T-cell (primary cell): ENCODE measurements around the gene INPP5A. TPM values are rescaled to one million over a fixed set of nuclear protein-coding genes. Genes with fewer than 3 reads are reported as not detected.

ENCODE experiments used
- ATAC-seq, 4 experiments: fragments of 200-7000 bp in 3 of 4; fragments of 150-1000 bp in 1 of 4; cut with Tn5 transposase; replicated peaks in 1 of 4; 1 replicate in 3 of 4; 2 replicates in 1 of 4; pipeline ENCODE4 v1.10.0; 2021; ENCODE audit warnings: moderate library complexity in 3 of 4, mild to moderate bottlenecking in 2 of 4, moderate number of reproducible peaks in 1 of 4
- CTCF ChIA-PET, 2 donors: fragments of 300-600 bp; sonication (Branson Sonifier 250); formaldehyde crosslinking; loops; one replicate each; lab custom pipeline; 2022; ENCODE audit warnings: antibody characterized with exemption in 2 of 2; lab: Charles Lee
- POLR2A ChIA-PET, 2 donors: fragments of 300-600 bp; sonication (Branson Sonifier 250); formaldehyde crosslinking; loops; one replicate each; lab custom pipeline; 2022; ENCODE audit warnings: antibody characterized with exemption in 2 of 2; lab: Charles Lee
- DNase-seq, 35 experiments: peaks; one replicate each; pipeline versions ENCODE4 v3.0.0 to v3.0.0-alpha.2; 2013 to 2023
- H3K27ac ChIP-seq: one replicate; pipeline ENCODE4 v1.5.1; 2013; ENCODE audit warnings: low read length
- H3K27me3 ChIP-seq, 2 experiments: replicated peaks in 1 of 2; 1 replicate in 1 of 2; 2 replicates in 1 of 2; pipeline versions ENCODE4 v1.6.1 to v1.7.0; 2013; ENCODE audit warnings: low read length in 1 of 2, mixed read lengths in 1 of 2; ENCODE audit not compliant: control insufficient read depth in 2 of 2, insufficient read depth in 2 of 2; ENCODE audit errors: extremely low read depth in 1 of 2
- H3K36me3 ChIP-seq, 2 donors: 1 replicate in 1 of 2; 2 replicates in 1 of 2; pipeline versions ENCODE4 v1.6.1 to v1.7.0; 2013; ENCODE audit warnings: low read length in 1 of 2; ENCODE audit not compliant: control insufficient read depth in 2 of 2, insufficient read depth in 1 of 2; ENCODE audit errors: extremely low read depth in 1 of 2
- H3K4me1 ChIP-seq, 2 experiments: 1 replicate in 1 of 2; 2 replicates in 1 of 2; pipeline versions ENCODE4 v1.6.1 to v1.7.0; 2013; ENCODE audit warnings: low read length in 2 of 2, mixed read lengths in 1 of 2; ENCODE audit not compliant: insufficient read depth in 2 of 2, control insufficient read depth in 1 of 2; ENCODE audit errors: extremely low read depth in 1 of 2
- H3K4me3 ChIP-seq, 2 donors: 1 replicate in 1 of 2; 2 replicates in 1 of 2; pipeline versions ENCODE4 v1.5.1 to v1.7.0; 2013; ENCODE audit warnings: mild to moderate bottlenecking in 2 of 2, low read length in 1 of 2, moderate library complexity in 1 of 2; ENCODE audit not compliant: control insufficient read depth in 1 of 2; ENCODE audit errors: extremely low read depth in 1 of 2
- H3K9me3 ChIP-seq: 2 replicates; pipeline ENCODE4 v1.7.0; 2013
- H3K27ac Mint-ChIP-seq, 2 donors: one replicate each; pipeline ENCODE4 v1.8.0; 2020 to 2021; ENCODE audit warnings: mild to moderate bottlenecking in 2 of 2, mixed read lengths in 2 of 2
- H3K27me3 Mint-ChIP-seq, 2 donors: one replicate each; pipeline ENCODE4 v1.8.0; 2021 to 2022; ENCODE audit warnings: mixed read lengths in 2 of 2
- H3K36me3 Mint-ChIP-seq: one replicate; pipeline ENCODE4 v1.8.0; 2021; ENCODE audit warnings: mixed read lengths
- H3K4me1 Mint-ChIP-seq, 3 donors: one replicate each; pipeline ENCODE4 v1.8.0; 2020 to 2022; ENCODE audit warnings: mixed read lengths in 3 of 3, mild to moderate bottlenecking in 1 of 3
- H3K4me3 Mint-ChIP-seq, 3 donors: one replicate each; pipeline ENCODE4 v1.8.0; 2020 to 2022; ENCODE audit warnings: mild to moderate bottlenecking in 3 of 3, mixed read lengths in 3 of 3, moderate library complexity in 3 of 3
- H3K9me3 Mint-ChIP-seq, 3 donors: one replicate each; pipeline ENCODE4 v1.8.0; 2020 to 2022; ENCODE audit warnings: mixed read lengths in 3 of 3
- WGBS: methylation state at CpG from one replicate; pipeline ENCODE4 v1.1.5; 2013; ENCODE audit warnings: missing lambda C conversion rate; ENCODE audit not compliant: insufficient coverage; 5-methylcytosine and 5-hydroxymethylcytosine counted together
- total RNA-seq, 35 experiments: library from RNA in 6 of 35; stranded (reverse) in 6 of 35; fragments of 120-200 nt in 1 of 35; gene quantifications; one replicate each; pipeline versions ENCODE4 v1.2.1 to v1.2.4 and lab custom pipeline; 2013 to 2026

Gene INPP5A
- total RNA-seq, 5 donors from 2014 or later (not counting 1 experiment from before 2014, with no cell fraction given) = 20.9 to 23.1 (median 22.9) TPM

DNA sequence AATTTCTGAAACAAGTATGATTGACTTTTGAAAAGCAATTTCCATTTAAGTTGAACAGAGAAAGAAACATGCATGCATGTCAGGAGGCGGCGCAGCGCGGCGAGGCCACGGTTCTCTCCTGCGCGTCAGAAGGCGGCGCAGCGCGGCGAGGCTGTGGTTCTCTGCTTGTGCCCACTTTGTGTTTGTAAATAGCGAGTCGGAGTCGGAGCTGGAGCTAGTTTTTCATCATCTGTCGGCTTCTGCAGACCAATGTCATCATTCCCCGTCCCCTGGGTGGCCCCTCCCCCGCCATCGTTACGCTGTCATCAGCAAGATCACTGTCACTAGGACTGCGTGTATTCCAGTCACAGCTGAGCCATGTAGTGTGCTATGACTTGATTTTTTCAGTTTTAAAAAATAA lies 49.2 kb downstream of the INPP5A start:
- no peak overlapping the region for H3K27ac Mint-ChIP-seq
- ChIA-PET CTCF (no interaction called here), POLR2A (no interaction called here)
- DNase-seq (no peak), ATAC-seq (no peak)
- peaks cover 63 to 72% (median 65%) of the 10 kb centered on the region in 3 donors for H3K4me1 Mint-ChIP-seq
- H3K4me3 ChIP-seq = no peak overlapping the region
- peaks cover 0 to 27% of the 10 kb centered on the region in 2 experiments for H3K4me1 ChIP-seq
- H3K36me3 ChIP-seq = peaks cover 0 to 6% of the 10 kb centered on the region in 2 donors
- H3K9me3 Mint-ChIP-seq = no peaks in the 10 kb centered on the region
- WGBS = 97% methylated on average over 18 of the region's 22 CpGs
- no peaks in the 10 kb centered on the region for H3K27me3 ChIP-seq
- no peak overlapping the region for H3K27ac ChIP-seq
- H3K27me3 Mint-ChIP-seq = no peaks in the 10 kb centered on the region
- H3K4me3 Mint-ChIP-seq = peak overlapping the region in 1 of 3 donors; percentile 48
- no peaks in the 10 kb centered on the region for H3K9me3 ChIP-seq
- H3K36me3 Mint-ChIP-seq = peaks cover 13% of the 10 kb centered on the region

DNA sequence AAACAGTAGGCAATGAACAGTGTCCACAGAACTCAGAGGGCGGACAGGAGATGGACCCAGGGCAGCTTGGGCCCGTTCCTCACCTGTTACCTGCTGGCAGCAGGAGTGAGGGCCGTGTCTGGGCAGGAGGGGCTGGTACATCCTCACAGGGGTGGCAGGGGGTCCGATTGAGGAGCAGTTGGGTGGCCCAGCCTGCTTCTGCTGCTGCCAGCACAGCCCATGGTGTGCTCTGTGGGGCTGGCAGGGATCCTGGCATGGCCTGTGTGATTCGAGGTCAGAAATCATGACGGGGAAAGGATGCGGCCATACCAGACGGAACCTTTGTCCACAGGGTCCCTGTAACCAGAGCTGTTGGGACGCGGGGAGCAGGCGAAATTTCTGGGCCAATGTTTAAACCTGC lies 49.6 kb downstream of the INPP5A start:
- H3K36me3 Mint-ChIP-seq = peaks cover 13% of the 10 kb centered on the region
- Histone ChIP-seq H3K4me3 (no peak overlapping the region), H3K4me1 (peaks cover 0 to 27% of the 10 kb centered on the region in 2 experiments), H3K27me3 (no peaks in the 10 kb centered on the region), H3K36me3 (peaks cover 0 to 6% of the 10 kb centered on the region in 2 donors), H3K9me3 (no peaks in the 10 kb centered on the region), H3K27ac (no peak overlapping the region)
- ATAC-seq (no peak), DNase-seq (no peak)
- H3K4me1 Mint-ChIP-seq = peaks cover 64 to 73% (median 65%) of the 10 kb centered on the region in 3 donors
- ChIA-PET POLR2A (no interaction called here), CTCF (no interaction called here)
- 89% methylated on average over 11 of the region's 11 CpGs for WGBS
- H3K27ac Mint-ChIP-seq = peak overlapping the region in 1 of 2 donors; percentile 16
- no peaks in the 10 kb centered on the region for H3K27me3 Mint-ChIP-seq
- no peaks in the 10 kb centered on the region for H3K9me3 Mint-ChIP-seq
- peak overlapping the region in 1 of 3 donors; percentile 48 for H3K4me3 Mint-ChIP-seq

DNA sequence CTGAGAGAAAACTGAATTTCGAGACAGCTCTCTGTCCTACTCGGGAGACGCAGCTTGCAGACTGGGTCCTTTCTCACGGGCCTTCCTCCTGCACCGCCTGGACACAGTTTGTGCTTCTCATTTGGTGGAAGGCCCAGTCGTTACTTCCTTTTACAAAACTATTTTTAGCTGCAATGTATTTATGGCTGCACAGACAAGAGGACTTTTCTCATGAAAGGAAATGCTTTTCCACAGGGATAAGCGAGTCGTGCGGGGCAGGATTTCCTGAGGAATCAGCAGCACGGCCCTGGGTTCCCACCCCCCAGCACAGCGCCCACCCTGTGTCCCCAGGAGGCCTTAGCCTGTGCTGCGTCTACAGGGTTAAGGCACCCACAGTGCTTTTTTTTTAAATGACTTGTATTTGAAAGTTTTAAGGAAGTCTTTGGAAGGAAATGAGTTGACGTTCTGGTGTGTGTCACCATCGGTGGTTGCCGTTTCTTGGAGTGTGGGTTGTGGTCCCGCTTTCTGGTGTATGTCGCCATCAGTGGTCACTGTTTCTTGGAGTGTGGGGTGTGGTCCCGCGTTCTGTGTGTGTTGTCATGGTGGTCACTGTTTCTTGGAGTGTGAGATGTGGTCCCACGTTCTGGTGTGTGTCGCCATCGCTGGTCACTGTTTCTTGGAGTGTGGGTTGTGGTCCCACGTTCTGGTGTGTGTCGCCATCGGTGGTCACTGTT lies 50.9 kb downstream of the INPP5A start:
- H3K27me3 Mint-ChIP-seq = no peaks in the 10 kb centered on the region
- H3K4me3 Mint-ChIP-seq = peak overlapping the region; percentile 31 to 66 (median 31)
- peak overlapping the region; percentile 16 to 32 for H3K27ac Mint-ChIP-seq
- no peaks in the 10 kb centered on the region for H3K27me3 ChIP-seq
- H3K4me1 Mint-ChIP-seq = peaks cover 64 to 73% (median 66%) of the 10 kb centered on the region in 3 donors
- H3K36me3 Mint-ChIP-seq = peaks cover 7% of the 10 kb centered on the region
- H3K9me3 Mint-ChIP-seq = no peaks in the 10 kb centered on the region
- ChIA-PET CTCF (no interaction called here), POLR2A (no interaction called here)
- no peaks in the 10 kb centered on the region for H3K9me3 ChIP-seq
- 51% methylated on average over 19 of the region's 25 CpGs for WGBS
- peaks cover 2 to 34% of the 10 kb centered on the region in 2 experiments for H3K4me1 ChIP-seq
- peak in 3 of 4 experiments; percentile 21 to 59 (median 23) for ATAC-seq
- no peak overlapping the region for H3K4me3 ChIP-seq
- H3K36me3 ChIP-seq = peaks cover 0 to 6% of the 10 kb centered on the region in 2 donors
- peak in 17 of 35 experiments; percentile 15 to 54 (median 36) for DNase-seq
- no peak overlapping the region for H3K27ac ChIP-seq

DNA sequence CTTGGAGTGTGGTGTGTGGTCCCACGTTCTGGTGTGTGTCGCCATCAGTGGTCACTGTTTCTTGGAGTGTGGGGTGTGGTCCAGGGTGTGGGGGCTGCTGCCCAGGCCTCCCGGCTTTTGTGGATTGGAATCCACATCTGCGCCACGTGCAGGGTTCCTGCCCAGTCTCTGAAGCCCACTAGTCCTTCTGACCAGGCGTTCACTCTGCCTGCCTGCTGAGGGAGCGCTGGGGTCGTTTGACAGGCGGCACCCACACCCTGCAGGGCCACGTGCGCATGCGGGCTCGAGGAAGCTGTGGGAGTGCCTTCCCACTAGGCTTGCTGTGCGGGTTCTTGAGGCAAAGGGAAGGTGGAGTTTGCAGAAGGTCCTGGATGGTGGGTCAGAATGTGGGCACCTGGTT lies 51.4 kb downstream of the INPP5A start:
- POLR2A ChIA-PET = no interaction called here
- H3K27me3 ChIP-seq = no peaks in the 10 kb centered on the region
- Mint-ChIP-seq H3K27me3 (no peaks in the 10 kb centered on the region), H3K9me3 (no peaks in the 10 kb centered on the region), H3K36me3 (peaks cover 7% of the 10 kb centered on the region), H3K27ac (no peak overlapping the region), H3K4me3 (peak overlapping the region in 1 of 3 donors; percentile 66), H3K4me1 (peaks cover 66 to 75% (median 71%) of the 10 kb centered on the region in 3 donors)
- peaks cover 6 to 36% of the 10 kb centered on the region in 2 experiments for H3K4me1 ChIP-seq
- DNase-seq (peak in 1 of 35 experiments; percentile 49), ATAC-seq (no peak)
- peaks cover 0 to 6% of the 10 kb centered on the region in 2 donors for H3K36me3 ChIP-seq
- no peaks in the 10 kb centered on the region for H3K9me3 ChIP-seq
- CTCF ChIA-PET = no interaction called here
- no peak overlapping the region for H3K4me3 ChIP-seq
- no peak overlapping the region for H3K27ac ChIP-seq
- 64% methylated on average over 6 of the region's 14 CpGs for WGBS

DNA sequence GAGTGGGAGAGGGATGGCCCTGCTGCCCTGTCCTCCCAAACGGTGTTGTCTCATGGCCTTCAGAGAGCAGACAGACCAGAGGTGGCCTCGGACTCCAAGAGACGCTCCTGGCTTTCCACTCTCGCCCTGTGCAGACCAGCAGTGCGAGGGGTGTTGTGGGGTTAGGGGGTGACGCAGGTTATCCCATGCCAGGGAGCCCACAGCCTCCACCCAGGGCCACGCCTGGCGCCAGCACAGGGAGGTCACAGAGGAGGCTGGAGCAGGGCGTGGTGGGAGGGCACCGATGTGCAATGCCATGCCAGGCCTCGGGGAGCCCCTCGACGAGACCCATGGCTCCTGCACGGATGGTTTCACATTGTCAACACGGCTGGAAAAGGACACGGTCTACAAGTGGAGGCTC lies 52.1 kb downstream of the INPP5A start:
- ATAC-seq = no peak
- no peak overlapping the region for H3K27ac ChIP-seq
- H3K36me3 ChIP-seq = peaks cover 0 to 6% of the 10 kb centered on the region in 2 donors
- DNase-seq = no peak
- no peak overlapping the region for H3K27ac Mint-ChIP-seq
- no peaks in the 10 kb centered on the region for H3K27me3 Mint-ChIP-seq
- no peaks in the 10 kb centered on the region for H3K27me3 ChIP-seq
- no peak overlapping the region for H3K4me3 ChIP-seq
- no peaks in the 10 kb centered on the region for H3K9me3 ChIP-seq
- POLR2A ChIA-PET = no interaction called here
- no peaks in the 10 kb centered on the region for H3K9me3 Mint-ChIP-seq
- H3K4me1 ChIP-seq = peaks cover 6 to 42% of the 10 kb centered on the region in 2 experiments
- WGBS = 95% methylated on average over 15 of the region's 16 CpGs
- peaks cover 7% of the 10 kb centered on the region for H3K36me3 Mint-ChIP-seq
- no peak overlapping the region for H3K4me3 Mint-ChIP-seq
- CTCF ChIA-PET = no interaction called here
- peaks cover 70 to 79% (median 78%) of the 10 kb centered on the region in 3 donors for H3K4me1 Mint-ChIP-seq

DNA sequence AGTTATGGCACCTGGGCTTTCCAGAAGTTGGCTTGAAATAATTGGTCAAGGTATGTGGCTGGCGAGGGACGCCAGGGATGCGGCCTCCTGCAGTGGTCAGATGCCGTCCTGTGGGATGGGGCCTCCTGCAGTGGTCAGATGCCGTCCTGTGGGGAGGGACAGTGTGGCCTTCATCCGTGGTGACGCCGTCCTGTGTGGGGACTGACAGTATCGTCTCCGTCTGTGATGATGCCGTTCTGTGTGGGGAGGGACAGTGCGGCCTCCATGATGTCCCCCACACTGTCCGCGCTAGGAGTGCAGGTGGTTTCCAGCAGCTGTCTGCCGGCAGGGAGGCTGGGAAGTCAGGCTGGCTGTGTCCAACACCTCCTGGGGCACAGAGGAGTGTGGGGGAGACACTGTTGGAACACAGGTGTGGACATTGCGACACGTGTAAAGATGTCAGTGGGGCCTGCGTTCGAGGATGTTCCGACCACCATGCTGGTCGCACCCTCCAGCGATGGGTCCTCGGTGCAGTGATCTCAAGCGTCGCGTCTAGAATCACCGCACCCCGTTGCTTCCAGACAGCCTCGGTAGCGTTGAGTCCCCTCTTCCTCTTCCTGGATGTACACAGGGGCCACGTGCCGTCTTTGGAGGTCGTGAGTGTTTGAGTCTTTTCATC lies 52.6 kb downstream of the INPP5A start:
- no peaks in the 10 kb centered on the region for H3K9me3 ChIP-seq
- H3K27ac ChIP-seq = no peak overlapping the region
- H3K4me1 ChIP-seq = peaks cover 6 to 42% of the 10 kb centered on the region in 2 experiments
- H3K4me3 ChIP-seq = no peak overlapping the region
- WGBS = 94% methylated on average over 33 of the region's 33 CpGs
- Mint-ChIP-seq H3K36me3 (peaks cover 7% of the 10 kb centered on the region), H3K27me3 (no peaks in the 10 kb centered on the region), H3K4me3 (no peak overlapping the region), H3K27ac (no peak overlapping the region), H3K4me1 (peaks cover 75 to 85% (median 82%) of the 10 kb centered on the region in 3 donors), H3K9me3 (no peaks in the 10 kb centered on the region)
- no peak for ATAC-seq
- peaks cover 0 to 6% of the 10 kb centered on the region in 2 donors for H3K36me3 ChIP-seq
- no peak for DNase-seq
- ChIA-PET POLR2A (no interaction called here), CTCF (no interaction called here)
- H3K27me3 ChIP-seq = no peaks in the 10 kb centered on the region
